ENCODE measurements around the gene CCNI2.
A peak's percentile ranks its signal among the peaks of the same experiment; 100 is the strongest.

CCNI2 gene

DNA sequence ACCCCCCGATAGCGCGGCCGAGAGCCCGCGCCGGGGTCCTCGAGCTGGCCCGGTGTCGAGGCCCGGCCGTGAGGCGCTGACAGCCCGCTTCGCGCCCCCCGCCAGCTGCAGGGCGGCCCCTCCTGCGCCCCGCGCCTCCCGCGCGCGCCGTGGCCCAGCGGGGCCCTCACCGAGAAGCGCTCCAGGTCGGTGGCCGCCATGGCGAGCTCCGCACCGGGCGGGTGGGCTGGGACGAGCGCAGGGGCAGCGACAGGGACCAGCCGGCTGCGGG is 29.6 kb downstream of the CCNI2 start:
- peaks cover 5 to 8% of the 10 kb centered on the region in 2 donors for H3K4me1 Mint-ChIP-seq
- no peaks in the 10 kb centered on the region for H3K9me3 Mint-ChIP-seq
- DNase-seq (no peak), ATAC-seq (replicated peaks) (no peak)
- H3K27ac Mint-ChIP-seq: no peak overlapping the region
- no peaks in the 10 kb centered on the region for H3K36me3 Mint-ChIP-seq
- peaks cover 48 to 79% of the 10 kb centered on the region in 2 donors for H3K27me3 Mint-ChIP-seq
- peak overlapping the region in 1 of 2 donors; percentile 77 for H3K4me3 Mint-ChIP-seq

DNA sequence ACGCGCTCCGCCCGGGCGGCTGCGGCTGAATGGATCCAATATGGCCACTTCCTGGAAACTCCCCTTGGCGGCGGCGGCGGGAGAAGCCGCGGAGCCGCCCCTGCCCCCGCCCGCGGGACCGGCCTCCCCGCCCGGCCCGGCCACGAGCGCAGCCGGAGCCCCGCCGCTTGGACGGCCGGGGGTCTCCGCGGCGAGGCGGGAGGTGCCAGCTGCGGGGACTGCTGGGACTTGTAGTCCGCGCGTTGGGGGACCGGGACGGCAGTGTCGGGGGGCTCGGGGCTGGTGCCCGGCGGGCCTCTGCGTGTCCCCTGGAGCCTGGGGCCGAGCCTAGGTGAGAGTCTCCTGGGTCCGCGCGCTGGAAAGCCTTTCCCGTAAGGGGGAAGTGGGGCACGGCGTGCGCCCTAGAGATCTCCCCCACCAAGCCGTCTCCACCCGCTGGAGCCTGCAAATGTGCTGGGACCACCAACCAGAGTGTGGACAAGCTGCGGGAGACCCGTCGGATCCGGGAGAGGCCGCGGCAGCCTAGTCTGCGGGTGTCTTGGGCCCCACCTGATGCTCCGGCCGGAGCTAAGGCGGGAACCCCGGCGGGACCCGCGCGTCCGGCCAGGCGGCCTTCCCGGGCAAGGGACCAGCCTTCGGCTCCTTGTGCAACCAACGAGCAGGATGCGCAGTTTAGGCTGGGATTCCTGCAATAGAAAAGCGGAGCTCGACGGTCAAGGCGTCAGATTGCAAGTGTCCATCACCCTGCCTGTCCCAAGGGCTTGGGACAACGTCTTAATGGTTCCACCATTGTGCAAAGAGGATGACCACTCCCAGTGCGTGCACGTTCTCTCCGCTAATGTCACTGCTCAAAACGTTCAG is 30.2 kb downstream of the CCNI2 start, which contains the start of gene SEPTIN8:
TSS of gene SEPTIN8 (minus strand) at position 31 of the 861 bp plus-strand sequence. CDS start 102 bp downstream, outside the sequence.
- no peaks in the 10 kb centered on the region for H3K36me3 Mint-ChIP-seq
- H3K4me1 Mint-ChIP-seq: peaks cover 5 to 14% of the 10 kb centered on the region in 2 donors
- peak within 1 kb of the TSS; percentile 77 to 81 for H3K4me3 Mint-ChIP-seq
- no peaks in the 10 kb centered on the region for H3K9me3 Mint-ChIP-seq
- peak; percentile 28 for DNase-seq
- peak within 1 kb of the TSS; percentile 56 for H3K27ac Mint-ChIP-seq
- ATAC-seq (replicated peaks): peak; percentile 75 to 84
- peaks cover 54 to 79% of the 10 kb centered on the region in 2 donors for H3K27me3 Mint-ChIP-seq

DNA sequence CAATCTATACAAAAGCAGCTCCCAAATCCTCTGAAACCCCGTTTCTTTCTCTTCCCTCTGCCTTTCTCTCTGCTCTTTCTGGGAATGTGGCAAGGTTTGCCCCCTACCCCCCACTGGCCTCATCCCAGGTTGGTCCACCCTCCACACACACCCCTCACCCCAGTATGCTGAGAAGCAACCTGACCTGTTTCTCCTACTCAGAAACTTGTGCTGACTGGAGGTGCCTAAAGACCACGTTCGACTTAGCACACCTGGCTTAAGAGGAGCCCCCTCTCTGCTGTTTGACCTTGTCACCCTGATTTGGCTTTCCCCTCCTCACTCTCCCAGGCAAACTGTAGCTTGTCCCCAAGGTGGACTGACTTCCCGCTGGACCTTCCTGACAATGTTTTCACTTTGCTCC is 30.9 kb downstream of the CCNI2 start:
- Mint-ChIP-seq H3K9me3 (no peaks in the 10 kb centered on the region), H3K4me1 (peaks cover 5 to 15% of the 10 kb centered on the region in 2 donors), H3K4me3 (peak overlapping the region; percentile 77 to 81), H3K27ac (peak overlapping the region; percentile 56), H3K27me3 (peaks cover 55 to 79% of the 10 kb centered on the region in 2 donors), H3K36me3 (no peaks in the 10 kb centered on the region)
- DNase-seq (no peak), ATAC-seq (replicated peaks) (no peak)

DNA sequence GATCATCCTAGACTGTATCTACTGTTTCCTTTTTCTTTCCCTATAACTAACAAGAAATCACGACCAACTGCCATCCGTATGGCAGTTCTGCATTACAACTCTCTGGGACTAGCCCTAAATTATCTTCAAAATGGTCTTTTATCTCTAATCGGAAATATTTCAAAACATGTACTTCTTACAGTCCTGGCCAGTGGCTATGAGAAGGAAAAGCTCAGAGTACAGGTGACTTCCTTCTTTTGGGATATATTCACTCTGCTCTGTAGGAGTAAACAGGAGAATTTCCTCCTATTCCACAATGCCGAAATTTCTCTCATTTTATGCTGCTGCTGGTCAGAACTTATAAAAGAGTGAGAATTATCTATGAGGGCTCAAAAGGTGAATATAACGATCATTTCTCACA is 31.6 kb downstream of the CCNI2 start:
- H3K4me3 Mint-ChIP-seq: no peak overlapping the region
- H3K27me3 Mint-ChIP-seq: peaks cover 53 to 79% of the 10 kb centered on the region in 2 donors
- DNase-seq (no peak), ATAC-seq (replicated peaks) (no peak)
- peaks cover 5 to 15% of the 10 kb centered on the region in 2 donors for H3K4me1 Mint-ChIP-seq
- no peak overlapping the region for H3K27ac Mint-ChIP-seq
- H3K36me3 Mint-ChIP-seq: no peaks in the 10 kb centered on the region
- H3K9me3 Mint-ChIP-seq: no peaks in the 10 kb centered on the region

DNA sequence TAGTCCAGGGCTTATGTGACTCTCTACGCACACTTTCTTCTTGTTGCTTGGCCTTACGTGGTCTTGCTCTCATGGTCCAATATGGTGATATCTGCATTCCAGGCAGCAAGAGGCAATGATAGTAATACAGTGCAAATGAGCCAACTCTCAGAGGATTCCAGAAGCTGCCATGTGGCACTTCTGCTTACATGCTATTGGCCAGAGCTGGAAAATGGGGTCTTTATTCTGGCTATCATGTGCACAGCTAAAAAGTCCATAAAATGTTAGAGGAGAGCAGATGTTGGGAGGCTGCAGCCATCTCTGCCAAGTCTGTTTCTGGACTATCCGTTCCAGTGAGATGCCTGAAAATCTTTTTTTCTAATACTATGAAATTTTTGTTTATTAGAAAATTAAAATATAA is 32.7 kb downstream of the CCNI2 start:
- DNase-seq (no peak), ATAC-seq (replicated peaks) (no peak)
- peaks cover 47 to 77% of the 10 kb centered on the region in 2 donors for H3K27me3 Mint-ChIP-seq
- H3K4me1 Mint-ChIP-seq: peaks cover 6 to 16% of the 10 kb centered on the region in 2 donors
- no peak overlapping the region for H3K27ac Mint-ChIP-seq
- no peak overlapping the region for H3K4me3 Mint-ChIP-seq
- no peaks in the 10 kb centered on the region for H3K9me3 Mint-ChIP-seq
- H3K36me3 Mint-ChIP-seq: no peaks in the 10 kb centered on the region

DNA sequence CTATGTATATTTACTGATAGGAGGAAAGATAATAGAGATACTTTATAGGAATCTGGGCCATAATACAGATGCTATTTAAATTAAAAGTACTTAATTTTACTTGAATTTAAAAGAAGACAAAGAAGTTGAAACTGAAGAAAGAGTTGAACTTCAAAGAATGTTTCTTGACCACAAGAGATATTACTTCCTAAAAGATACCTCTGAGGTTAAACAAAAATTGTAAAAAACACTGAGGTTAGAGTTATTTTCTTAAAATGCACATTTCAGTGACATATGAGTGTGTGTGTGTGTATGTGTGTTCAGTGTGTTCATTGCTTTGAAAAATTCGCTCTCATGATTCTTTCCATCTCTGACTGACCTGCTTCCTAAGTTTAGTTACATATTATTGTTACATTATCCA is 33.4 kb downstream of the CCNI2 start:
- no peak overlapping the region for H3K4me3 Mint-ChIP-seq
- peaks cover 48 to 77% of the 10 kb centered on the region in 2 donors for H3K27me3 Mint-ChIP-seq
- H3K4me1 Mint-ChIP-seq: peaks cover 11 to 22% of the 10 kb centered on the region in 2 donors
- H3K9me3 Mint-ChIP-seq: no peaks in the 10 kb centered on the region
- H3K27ac Mint-ChIP-seq: no peak overlapping the region
- no peak for ATAC-seq (replicated peaks)
- no peaks in the 10 kb centered on the region for H3K36me3 Mint-ChIP-seq
- DNase-seq: no peak

DNA sequence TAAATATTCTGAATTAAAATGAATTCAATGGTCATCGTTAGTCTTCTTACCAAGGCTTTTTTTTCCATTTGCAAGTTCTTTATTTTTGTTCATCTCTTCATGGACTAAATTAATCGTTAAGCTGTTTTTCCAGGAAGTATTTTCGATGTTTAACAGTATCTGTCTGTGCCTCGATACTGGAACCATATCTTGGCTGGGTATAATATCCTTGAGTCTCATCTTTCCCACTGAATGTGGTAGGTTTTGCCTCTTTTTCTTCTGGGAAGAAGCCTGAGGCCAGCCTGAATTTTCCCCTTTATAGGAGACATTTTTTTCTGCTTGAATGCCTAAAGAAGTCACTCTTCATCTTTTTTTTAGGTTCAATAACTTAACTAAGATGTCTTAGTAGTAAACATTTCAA is 33.8 kb downstream of the CCNI2 start:
- Mint-ChIP-seq H3K4me3 (no peak overlapping the region), H3K4me1 (peaks cover 12 to 23% of the 10 kb centered on the region in 2 donors), H3K36me3 (no peaks in the 10 kb centered on the region), H3K27ac (no peak overlapping the region), H3K9me3 (no peaks in the 10 kb centered on the region), H3K27me3 (peaks cover 52 to 77% of the 10 kb centered on the region in 2 donors)
- DNase-seq (no peak), ATAC-seq (replicated peaks) (no peak)

DNA sequence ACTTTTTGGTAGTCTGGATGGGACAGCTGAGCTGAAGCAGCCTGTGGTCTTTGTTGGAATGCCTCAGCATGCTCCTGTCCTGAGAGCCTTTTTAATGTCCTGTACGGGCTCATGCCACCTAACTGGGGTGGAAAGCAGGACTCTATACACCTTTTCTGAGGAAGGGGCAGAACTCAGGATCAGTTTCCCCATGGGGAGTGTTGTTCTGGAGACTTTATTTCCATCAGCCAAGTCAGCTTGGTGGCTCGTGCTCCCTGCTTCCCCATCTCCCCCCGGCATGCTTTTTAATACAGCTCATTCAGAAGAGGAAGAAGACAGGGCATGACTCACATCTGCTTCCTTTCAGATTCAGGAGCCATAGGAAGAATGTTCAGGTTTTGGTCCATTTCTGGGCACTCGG is 34.9 kb downstream of the CCNI2 start:
- Mint-ChIP-seq H3K36me3 (no peaks in the 10 kb centered on the region), H3K9me3 (no peaks in the 10 kb centered on the region), H3K4me3 (no peak overlapping the region), H3K4me1 (peaks cover 12 to 23% of the 10 kb centered on the region in 2 donors), H3K27ac (no peak overlapping the region), H3K27me3 (peaks cover 53 to 74% of the 10 kb centered on the region in 2 donors)
- DNase-seq (no peak), ATAC-seq (replicated peaks) (no peak)

DNA sequence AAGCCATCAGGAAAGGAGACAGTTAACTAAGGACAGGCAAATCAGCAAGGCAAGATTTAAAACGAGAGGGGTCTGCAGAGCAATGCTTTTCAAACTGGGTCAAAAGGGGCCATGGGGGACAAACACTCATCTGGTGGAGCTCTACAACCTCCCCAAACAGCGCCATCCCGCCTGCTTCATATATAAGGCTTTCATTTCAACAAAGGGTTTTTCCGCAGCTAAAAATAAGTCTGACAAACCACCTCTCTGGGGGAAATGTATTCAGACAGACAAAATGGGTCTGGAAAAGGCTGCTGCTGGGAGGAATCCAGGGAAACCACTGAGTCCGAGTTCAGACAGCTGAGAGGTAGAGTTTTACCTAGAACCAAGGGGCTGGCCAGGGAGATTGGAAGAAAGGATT is 38.1 kb downstream of the CCNI2 start:
- ATAC-seq (replicated peaks) (no peak), DNase-seq (no peak)
- peaks cover 32 to 52% of the 10 kb centered on the region in 2 donors for H3K27me3 Mint-ChIP-seq
- no peak overlapping the region for H3K4me3 Mint-ChIP-seq
- no peaks in the 10 kb centered on the region for H3K36me3 Mint-ChIP-seq
- peaks cover 6 to 15% of the 10 kb centered on the region in 2 donors for H3K4me1 Mint-ChIP-seq
- H3K27ac Mint-ChIP-seq: no peak overlapping the region
- H3K9me3 Mint-ChIP-seq: no peaks in the 10 kb centered on the region

DNA sequence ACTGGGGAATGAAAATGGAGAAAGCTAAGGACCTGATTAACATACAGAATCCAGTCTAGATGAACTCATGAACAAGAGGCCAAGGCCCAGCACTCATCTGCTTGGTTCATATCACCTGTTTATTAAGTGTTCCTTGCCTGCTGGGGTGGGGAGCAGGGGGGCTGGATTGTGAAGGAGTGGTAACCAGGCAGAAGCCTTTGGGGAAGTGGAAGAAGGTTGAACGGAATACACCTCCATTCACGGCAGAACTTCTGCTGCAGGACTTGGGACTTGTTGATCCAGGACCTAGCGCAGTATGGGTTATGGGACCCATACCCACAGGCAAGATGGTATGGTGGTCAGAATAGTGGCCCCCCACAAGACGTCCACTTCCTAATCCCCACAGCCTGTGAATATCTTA is 38.6 kb downstream of the CCNI2 start:
- H3K36me3 Mint-ChIP-seq: no peaks in the 10 kb centered on the region
- no peaks in the 10 kb centered on the region for H3K9me3 Mint-ChIP-seq
- no peak overlapping the region for H3K27ac Mint-ChIP-seq
- H3K4me1 Mint-ChIP-seq: peaks cover 6 to 15% of the 10 kb centered on the region in 2 donors
- DNase-seq (no peak), ATAC-seq (replicated peaks) (no peak)
- no peak overlapping the region for H3K4me3 Mint-ChIP-seq
- peaks cover 35 to 56% of the 10 kb centered on the region in 2 donors for H3K27me3 Mint-ChIP-seq

DNA sequence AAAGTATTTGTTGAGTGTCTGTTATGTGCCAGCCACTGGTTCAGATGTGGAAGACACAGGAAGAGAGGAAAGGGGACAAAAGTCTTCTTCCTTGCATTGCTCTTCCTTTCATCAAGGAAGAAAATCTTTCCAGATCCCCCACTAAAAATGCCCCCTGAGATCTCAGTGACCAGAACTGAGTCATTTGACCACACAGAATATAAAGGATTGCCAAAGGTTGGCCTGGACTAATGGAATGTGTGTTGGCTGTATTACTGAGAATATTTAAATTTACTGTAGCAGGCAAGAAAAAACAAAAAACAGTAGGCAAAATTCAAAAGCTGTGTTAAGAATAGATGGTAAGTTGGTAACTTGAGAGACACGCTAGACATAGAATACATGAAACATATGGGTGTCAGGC is 39.9 kb downstream of the CCNI2 start:
- no peak for ATAC-seq (replicated peaks)
- peaks cover 31 to 51% of the 10 kb centered on the region in 2 donors for H3K27me3 Mint-ChIP-seq
- H3K9me3 Mint-ChIP-seq: no peaks in the 10 kb centered on the region
- peaks cover 6 to 13% of the 10 kb centered on the region in 2 donors for H3K4me1 Mint-ChIP-seq
- no peak overlapping the region for H3K4me3 Mint-ChIP-seq
- no peaks in the 10 kb centered on the region for H3K36me3 Mint-ChIP-seq
- H3K27ac Mint-ChIP-seq: no peak overlapping the region
- no peak for DNase-seq

DNA sequence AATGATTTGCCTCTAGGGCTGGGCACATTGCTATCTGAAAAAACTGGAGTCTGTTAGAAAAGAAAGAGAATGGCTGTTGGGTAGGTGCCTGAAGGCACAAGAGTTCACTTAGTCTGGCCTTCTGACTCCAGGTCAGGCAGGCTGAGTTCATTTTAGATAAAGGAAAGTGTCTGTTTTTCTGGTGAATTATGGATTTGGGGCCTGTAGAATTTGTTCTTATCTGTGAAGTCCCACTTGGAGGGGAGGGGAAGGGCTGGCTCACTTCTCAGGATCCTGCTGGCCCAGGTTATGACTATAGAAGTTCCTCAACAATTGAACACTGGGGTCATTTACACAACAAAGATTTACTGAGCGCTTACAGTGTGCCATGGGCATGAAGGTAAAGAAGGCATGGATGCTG is 41.3 kb downstream of the CCNI2 start:
- Mint-ChIP-seq H3K4me1 (peaks cover 6 to 9% of the 10 kb centered on the region in 2 donors), H3K36me3 (no peaks in the 10 kb centered on the region), H3K27me3 (peaks cover 34 to 49% of the 10 kb centered on the region in 2 donors), H3K4me3 (no peak overlapping the region), H3K9me3 (no peaks in the 10 kb centered on the region), H3K27ac (no peak overlapping the region)
- DNase-seq (no peak), ATAC-seq (replicated peaks) (no peak)

DNA sequence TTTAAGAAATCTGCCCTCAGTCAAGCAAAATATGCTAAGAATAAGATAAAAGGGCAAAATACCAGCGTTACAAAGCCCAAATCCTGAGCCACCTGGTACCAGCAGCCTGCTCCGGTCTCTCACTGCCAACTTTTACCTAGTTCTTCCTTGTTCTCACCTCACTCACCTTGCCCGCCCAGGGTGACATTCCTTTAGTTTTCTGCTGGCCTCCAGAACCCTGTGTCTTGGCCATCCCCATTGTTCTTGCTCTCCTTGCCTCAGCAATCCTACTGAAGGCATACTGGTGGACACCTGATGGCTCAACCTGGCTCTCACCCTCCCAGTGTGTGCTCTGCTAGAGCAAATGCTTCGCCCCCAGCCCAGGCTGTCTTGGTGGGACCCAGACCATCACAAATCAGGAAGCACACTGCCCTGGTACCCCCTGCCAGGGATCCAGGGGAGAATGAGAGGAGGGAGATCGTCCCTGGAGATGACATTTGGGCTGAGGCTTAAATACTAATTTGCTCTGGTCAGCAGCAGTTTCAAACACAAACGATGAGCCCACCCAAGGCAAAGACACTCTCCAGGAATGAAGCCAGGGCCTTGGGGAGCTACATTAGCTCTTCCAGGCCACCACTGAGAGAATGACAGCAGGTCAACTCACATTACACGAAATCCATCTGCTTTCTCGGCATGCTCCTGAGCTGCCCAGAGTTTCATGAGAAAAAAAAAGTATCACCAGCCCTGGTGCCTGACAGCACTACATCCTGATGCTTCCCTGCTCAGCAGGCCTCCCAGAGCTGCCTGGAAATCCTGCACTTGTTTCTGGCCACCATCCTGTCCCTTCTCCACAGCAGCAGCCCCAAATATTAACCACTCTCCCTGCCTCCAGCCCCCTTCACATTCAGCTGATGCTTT is 42.0 kb downstream of the CCNI2 start:
- H3K27ac Mint-ChIP-seq: no peak overlapping the region
- no peak overlapping the region for H3K4me3 Mint-ChIP-seq
- no peaks in the 10 kb centered on the region for H3K9me3 Mint-ChIP-seq
- H3K27me3 Mint-ChIP-seq: peaks cover 37 to 50% of the 10 kb centered on the region in 2 donors
- no peaks in the 10 kb centered on the region for H3K36me3 Mint-ChIP-seq
- peaks cover 6 to 9% of the 10 kb centered on the region in 2 donors for H3K4me1 Mint-ChIP-seq
- DNase-seq (no peak), ATAC-seq (replicated peaks) (no peak)

DNA sequence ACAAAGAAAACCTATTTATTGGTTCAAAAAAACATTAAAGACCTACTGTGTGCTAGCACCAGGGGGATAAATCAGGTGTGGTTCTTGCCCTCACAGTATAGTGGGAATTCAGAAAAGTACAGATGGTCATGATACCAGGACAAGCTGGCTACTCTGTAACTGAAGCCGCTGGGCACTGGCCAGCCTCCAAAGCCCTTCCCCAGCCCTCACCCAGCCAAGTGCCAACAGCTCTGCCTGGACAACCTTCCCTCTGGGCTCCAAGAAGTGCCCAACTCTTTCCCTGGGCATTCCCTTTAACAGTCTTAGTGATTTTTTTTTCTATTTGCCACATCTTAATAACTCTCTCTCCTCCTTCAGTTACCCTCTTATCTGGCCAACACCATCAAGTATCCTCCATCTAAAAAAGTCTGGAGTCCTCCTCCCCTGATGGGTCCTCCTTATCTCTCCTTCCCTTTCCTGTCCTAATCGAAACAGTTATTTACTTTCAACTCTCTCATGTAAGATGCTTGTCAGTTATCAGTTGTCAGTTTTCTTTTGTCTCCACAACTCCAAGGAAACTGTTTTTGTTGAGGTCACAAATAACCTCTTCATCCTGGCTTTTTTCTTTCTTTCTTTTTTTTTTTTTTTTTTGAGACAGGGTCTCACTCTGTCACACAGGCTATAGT is 43.1 kb downstream of the CCNI2 start:
- ATAC-seq (replicated peaks) (no peak), DNase-seq (no peak)
- Mint-ChIP-seq H3K4me3 (no peak overlapping the region), H3K4me1 (peaks cover 3% of the 10 kb centered on the region in 2 donors), H3K27me3 (peaks cover 33 to 47% of the 10 kb centered on the region in 2 donors), H3K9me3 (no peaks in the 10 kb centered on the region), H3K27ac (no peak overlapping the region), H3K36me3 (no peaks in the 10 kb centered on the region)
